ENCODE data around the gene ING4.

The ING4 gene

GRCh38 chr12:6605421-6606330, 57.2 kb downstream of the ING4 start:
- no peak for DNase-seq

- no peak for DNase-seq
Observed at GRCh38 chr12:6604259-6605029, 58.5 kb downstream of the ING4 start.

- peak; percentile 8 for DNase-seq
Observed at GRCh38 chr12:6603095-6603567, 59.8 kb downstream of the ING4 start.

- no peak for DNase-seq
Observed at GRCh38 chr12:6602526-6602925, 60.4 kb downstream of the ING4 start.

Measured in NCI-H2081 treated with DMSO at 0.1 percent for 48 hours (cell line).